ENCODE data around the gene VTI1A.

DNA sequence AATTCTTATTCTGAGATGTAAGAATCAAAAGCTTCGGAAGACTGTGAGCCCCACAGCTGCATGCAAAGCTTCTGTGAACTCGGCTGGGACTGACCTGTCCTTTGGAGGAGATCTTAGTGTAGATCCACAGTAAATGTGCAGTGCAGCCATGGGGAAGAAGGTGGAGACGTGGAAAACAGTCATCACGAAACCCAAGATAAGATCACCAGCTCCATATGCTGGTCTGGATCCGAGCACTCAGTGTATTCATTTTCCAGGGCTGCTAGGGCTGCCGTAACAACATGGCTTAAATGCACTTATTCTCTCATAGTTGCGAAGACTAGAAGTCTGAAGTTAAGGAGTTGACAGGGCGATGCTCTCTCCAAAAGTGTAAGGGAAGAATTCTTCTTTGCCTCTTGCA is 360.0 kb downstream of the VTI1A start:
- TF ChIP-seq, protein P1, sequence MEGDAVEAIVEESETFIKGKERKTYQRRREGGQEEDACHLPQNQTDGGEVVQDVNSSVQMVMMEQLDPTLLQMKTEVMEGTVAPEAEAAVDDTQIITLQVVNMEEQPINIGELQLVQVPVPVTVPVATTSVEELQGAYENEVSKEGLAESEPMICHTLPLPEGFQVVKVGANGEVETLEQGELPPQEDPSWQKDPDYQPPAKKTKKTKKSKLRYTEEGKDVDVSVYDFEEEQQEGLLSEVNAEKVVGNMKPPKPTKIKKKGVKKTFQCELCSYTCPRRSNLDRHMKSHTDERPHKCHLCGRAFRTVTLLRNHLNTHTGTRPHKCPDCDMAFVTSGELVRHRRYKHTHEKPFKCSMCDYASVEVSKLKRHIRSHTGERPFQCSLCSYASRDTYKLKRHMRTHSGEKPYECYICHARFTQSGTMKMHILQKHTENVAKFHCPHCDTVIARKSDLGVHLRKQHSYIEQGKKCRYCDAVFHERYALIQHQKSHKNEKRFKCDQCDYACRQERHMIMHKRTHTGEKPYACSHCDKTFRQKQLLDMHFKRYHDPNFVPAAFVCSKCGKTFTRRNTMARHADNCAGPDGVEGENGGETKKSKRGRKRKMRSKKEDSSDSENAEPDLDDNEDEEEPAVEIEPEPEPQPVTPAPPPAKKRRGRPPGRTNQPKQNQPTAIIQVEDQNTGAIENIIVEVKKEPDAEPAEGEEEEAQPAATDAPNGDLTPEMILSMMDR (IDR thresholded peaks at IDR 0.05; ENCODE audit: control extremely low read depth in 1 of 3, insufficient read depth in 1 of 3, low read depth in 1 of 3, low read length in 3 of 3) = no peak
- TF ChIP-seq YY1 (IDR thresholded peaks at IDR 0.05; ENCODE audit: low read depth, low read length) = no peak
